Common myeloid progenitor, CD34-positive (primary cell): ENCODE measurements around the gene NFILZ.
"Not testable (repeated sequence)": the region's sequence is repeated elsewhere in the genome, so short reads cannot be mapped to it uniquely, and the experiment has no call there.

Experiments used
- CTCF ChIA-PET: fragments of 350-600 bp; sonication (Branson Sonifier 250); formaldehyde crosslinking; loops from one replicate; lab custom pipeline; 2021; ENCODE audit warnings: antibody characterized with exemption; lab: Charles Lee
- POLR2A ChIA-PET: fragments of 350-600 bp; sonication (Branson Sonifier 250); formaldehyde crosslinking; loops from one replicate; lab custom pipeline; 2021; ENCODE audit warnings: antibody characterized with exemption; lab: Charles Lee
- DNase-seq, 3 donors: peaks; one replicate each; pipeline versions ENCODE4 v3.0.0 to v3.0.0-alpha.2; 2013
- H3K27ac ChIP-seq, 2 experiments: 1 replicate in 1 of 2; 2 replicates in 1 of 2; pipeline ENCODE4 v1.7.0; 2013; ENCODE audit warnings: inconsistent platforms in 2 of 2, low read length in 2 of 2, mild to moderate bottlenecking in 2 of 2, low read depth in 1 of 2, moderate library complexity in 1 of 2; ENCODE audit not compliant: severe bottlenecking in 2 of 2, insufficient read depth in 1 of 2, poor library complexity in 1 of 2
- H3K27me3 ChIP-seq, 5 experiments: replicated peaks in 2 of 5; 1 replicate in 3 of 5; 2 replicates in 2 of 5; pipeline versions ENCODE4 v1.6.1 to v1.7.0; 2013; ENCODE audit warnings: low read length in 4 of 5, mild to moderate bottlenecking in 2 of 5, moderate library complexity in 2 of 5, inconsistent platforms in 1 of 5; ENCODE audit not compliant: insufficient read depth in 5 of 5, control insufficient read depth in 4 of 5
- H3K36me3 ChIP-seq, 4 experiments: 1 replicate in 2 of 4; 2 replicates in 2 of 4; pipeline versions ENCODE4 v1.6.1 to v1.7.0; 2013; ENCODE audit warnings: low read length in 3 of 4, control low read depth in 1 of 4, mild to moderate bottlenecking in 1 of 4; ENCODE audit not compliant: control insufficient read depth in 4 of 4, insufficient read depth in 4 of 4
- H3K4me1 ChIP-seq, 4 experiments: 1 replicate in 3 of 4; 2 replicates in 1 of 4; pipeline versions ENCODE4 v1.6.1 to v1.7.1; 2013; ENCODE audit warnings: low read length in 3 of 4, mild to moderate bottlenecking in 3 of 4, control low read depth in 1 of 4, inconsistent platforms in 1 of 4, moderate library complexity in 1 of 4; ENCODE audit not compliant: control insufficient read depth in 4 of 4, insufficient read depth in 4 of 4; ENCODE audit errors: control extremely low read depth in 1 of 4
- H3K4me3 ChIP-seq, 7 experiments: 1 replicate in 4 of 7; 2 replicates in 3 of 7; pipeline versions ENCODE4 v1.5.1 to v1.7.0; 2013; ENCODE audit warnings: mild to moderate bottlenecking in 7 of 7, low read length in 6 of 7, moderate library complexity in 6 of 7, inconsistent platforms in 2 of 7, low read depth in 2 of 7, control low read depth in 1 of 7; ENCODE audit not compliant: insufficient read depth in 4 of 7, control insufficient read depth in 1 of 7; ENCODE audit errors: extremely low read depth in 1 of 7
- H3K9me3 ChIP-seq, 5 experiments: 1 replicate in 4 of 5; 2 replicates in 1 of 5; pipeline versions ENCODE4 v1.6.1 to v1.7.1; 2013; ENCODE audit warnings: low read length in 4 of 5, mild to moderate bottlenecking in 2 of 5, inconsistent platforms in 1 of 5, low read depth in 1 of 5, moderate library complexity in 1 of 5; ENCODE audit not compliant: control insufficient read depth in 4 of 5, insufficient read depth in 2 of 5; ENCODE audit errors: control extremely low read depth in 1 of 5
- WGBS: methylation state at CpG from one replicate; pipeline ENCODE4 v1.1.5; 2013; ENCODE audit not compliant: insufficient coverage; 5-methylcytosine and 5-hydroxymethylcytosine counted together

The NFILZ gene

DNA sequence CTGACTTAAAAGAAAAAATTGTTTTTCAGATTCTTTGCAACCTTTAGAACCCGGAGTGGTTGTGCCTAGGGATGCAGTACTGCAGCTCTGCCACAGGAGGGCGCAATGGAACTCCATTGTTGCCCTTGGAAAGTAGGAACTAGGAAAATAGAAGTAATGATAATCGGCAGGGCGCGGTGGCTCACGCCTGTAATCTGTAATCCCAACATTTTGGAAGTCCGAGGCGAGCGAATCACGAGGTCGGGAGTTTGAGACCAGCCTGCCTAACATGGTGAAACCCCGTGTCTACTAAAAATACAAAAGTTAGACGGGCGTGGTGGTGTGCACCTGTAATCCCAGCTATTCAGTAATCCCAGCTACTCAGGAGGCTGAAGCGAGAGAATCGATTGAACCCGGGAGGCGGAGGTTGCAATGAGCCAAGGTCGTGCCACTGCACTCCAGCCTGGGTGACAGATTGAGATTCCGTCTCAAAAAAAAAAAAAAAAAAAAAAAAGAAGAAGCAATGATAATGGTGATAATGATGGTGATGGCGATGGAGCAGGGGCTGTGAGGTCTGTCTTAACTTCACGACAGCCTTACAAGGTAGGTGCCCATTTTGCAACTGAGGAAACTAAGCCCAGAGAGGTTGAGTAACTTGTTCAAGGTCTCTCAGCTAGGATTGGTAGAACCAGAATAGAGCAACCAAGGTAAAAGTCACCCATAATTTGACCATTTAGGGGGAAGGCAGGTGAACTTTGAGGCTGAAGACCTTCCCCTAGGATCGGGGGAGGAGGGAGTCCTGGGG is 14.4 kb upstream of the NFILZ start:
- Histone ChIP-seq H3K27me3 (no peaks in the 10 kb centered on the region), H3K4me3 (peak overlapping the region in 1 of 7 experiments; percentile 47), H3K9me3 (no peaks in the 10 kb centered on the region), H3K36me3 (no peaks in the 10 kb centered on the region), H3K27ac (no peak overlapping the region), H3K4me1 (peaks cover 0 to 13% (median 4%) of the 10 kb centered on the region in 4 experiments)
- CTCF ChIA-PET, result interaction anchor here (0.6 to 4.1 kb wide), 10 partner anchors 14 to 472 kb away, joined by 3 to 28 read pairs (median 3); partner anchors contain the start of genes MYO1F and NFILZ
- 13% methylated on average over 13 of the region's 23 CpGs for WGBS
- DNase-seq, result peak; percentile 59 to 80 (median 75)
- POLR2A ChIA-PET, result no interaction called here

DNA sequence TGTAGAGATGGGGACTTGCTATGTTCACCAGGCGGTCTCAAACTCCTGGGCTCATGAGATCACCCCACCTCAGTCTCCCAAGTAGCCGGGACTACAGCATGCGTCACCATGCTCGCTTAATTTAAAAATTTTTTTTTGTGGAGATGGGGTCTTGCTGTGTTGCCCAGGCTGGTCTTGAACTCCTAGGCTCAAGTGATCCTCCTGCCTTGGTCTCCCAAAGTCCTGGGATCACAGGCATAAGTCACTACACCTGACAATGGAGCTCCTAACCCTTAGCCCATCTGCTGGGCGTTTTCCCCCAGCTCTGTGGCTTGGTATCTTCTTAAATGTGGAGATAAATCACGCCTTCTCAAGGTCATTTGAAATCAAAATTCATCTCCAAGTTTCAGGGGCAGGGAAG is 13.6 kb upstream of the NFILZ start:
- Histone ChIP-seq H3K27me3 (no peaks in the 10 kb centered on the region), H3K4me1 (peaks cover 0 to 7% (median 1%) of the 10 kb centered on the region in 4 experiments), H3K36me3 (no peaks in the 10 kb centered on the region), H3K27ac (no peak overlapping the region), H3K4me3 (no peak overlapping the region), H3K9me3 (no peaks in the 10 kb centered on the region)
- no peak for DNase-seq
- WGBS, result no CpG with 5 or more reads among the region's 6 CpGs
- ChIA-PET CTCF (interaction anchor here (0.6 to 4.1 kb wide), 6 partner anchors 11 to 78 kb away, joined by 3 to 28 read pairs (median 4); partner anchors contain the start of gene MYO1F), POLR2A (no interaction called here)

DNA sequence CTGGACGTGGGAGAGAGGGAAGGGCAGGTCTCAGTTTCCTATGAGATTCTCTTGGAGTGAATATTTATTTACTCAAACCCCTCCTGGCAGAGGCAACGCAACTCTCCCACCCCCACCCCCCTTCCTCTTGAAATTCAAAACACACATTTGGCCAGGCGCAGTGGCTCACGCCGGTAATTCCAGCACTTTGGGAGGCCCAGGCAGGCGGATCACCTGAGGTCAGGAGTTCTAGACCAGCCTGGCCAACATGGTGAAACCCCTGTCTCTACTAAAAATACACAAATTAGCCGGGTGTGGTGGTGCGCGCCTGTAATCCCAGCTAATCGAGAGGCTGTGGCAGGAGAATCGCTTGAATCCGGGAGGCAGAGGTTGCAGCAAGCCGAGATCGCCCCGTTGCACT is 13.1 kb upstream of the NFILZ start:
- 98% methylated on average over 9 of the region's 15 CpGs for WGBS
- H3K27me3 ChIP-seq, H3K27ac ChIP-seq, H3K4me3 ChIP-seq, H3K4me1 ChIP-seq, H3K36me3 ChIP-seq, H3K9me3 ChIP-seq, DNase-seq, POLR2A ChIA-PET: not testable (repeated sequence)
- CTCF ChIA-PET, result interaction anchor here (0.9 to 1.5 kb wide), 4 partner anchors 11 to 81 kb away, joined by 3 to 6 read pairs (median 4); partner anchors contain the start of gene ACTL9

DNA sequence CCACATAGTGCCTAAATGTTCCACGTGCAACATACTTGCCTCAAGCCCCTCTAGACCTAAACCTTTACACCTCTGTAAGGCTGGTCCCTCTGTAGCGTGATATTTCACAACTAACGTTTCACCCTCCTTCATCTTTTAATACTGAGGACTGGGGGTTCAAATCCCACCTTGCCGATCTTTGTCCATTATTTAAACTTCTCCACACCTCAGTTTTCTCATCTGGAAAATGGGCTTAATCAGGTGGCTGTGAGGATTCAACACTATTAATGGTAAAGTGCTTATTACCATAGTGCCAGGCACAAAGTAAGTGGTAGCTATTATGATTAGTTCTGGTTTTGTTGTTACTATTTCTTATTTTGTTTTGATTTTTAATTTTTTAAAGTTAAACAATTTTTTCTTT is 12.4 kb upstream of the NFILZ start:
- Histone ChIP-seq H3K36me3 (no peaks in the 10 kb centered on the region), H3K4me1 (peaks cover 0 to 4% (median 0%) of the 10 kb centered on the region in 4 experiments), H3K27ac (no peak overlapping the region), H3K27me3 (no peaks in the 10 kb centered on the region), H3K9me3 (no peaks in the 10 kb centered on the region), H3K4me3 (no peak overlapping the region)
- ChIA-PET CTCF (interaction anchor here (0.9 to 1.5 kb wide), 5 partner anchors 10 to 81 kb away, joined by 3 to 6 read pairs (median 4); partner anchors contain the start of gene ACTL9), POLR2A (interaction anchor here (0.6 to 0.7 kb wide), 2 partner anchors 10 to 51 kb away, joined by 4 to 5 read pairs; no protein-coding TSS in a partner anchor)
- WGBS, result 93% methylated on average over 3 of the region's 4 CpGs
- DNase-seq, result no peak

DNA sequence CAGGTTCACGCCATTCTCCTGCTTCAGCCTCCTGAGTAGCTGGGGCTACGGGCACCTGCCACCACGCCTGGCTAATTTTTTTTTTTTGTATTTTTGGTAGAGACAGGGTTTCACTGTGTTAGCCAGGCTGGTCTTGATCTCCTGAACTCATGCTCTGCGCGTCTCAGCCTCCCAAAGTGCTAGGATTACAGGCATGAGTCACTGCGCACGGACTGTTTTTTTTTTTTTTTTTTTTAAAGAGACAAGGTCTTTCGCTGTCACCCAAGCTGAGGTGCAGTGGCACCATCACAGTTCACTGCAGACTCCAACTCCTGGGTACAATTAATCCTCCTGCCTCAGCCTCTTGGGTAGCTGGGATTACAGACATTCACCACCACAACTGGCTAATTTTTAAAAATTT is 11.7 kb upstream of the NFILZ start:
- POLR2A ChIA-PET, result interaction anchor here (0.6 to 0.7 kb wide), 3 partner anchors 10 to 1172 kb away, joined by 3 to 5 read pairs (median 4); no protein-coding TSS in a partner anchor
- no peak overlapping the region for H3K27ac ChIP-seq
- H3K4me3 ChIP-seq, result no peak overlapping the region
- no peaks in the 10 kb centered on the region for H3K27me3 ChIP-seq
- peaks cover 0 to 4% (median 0%) of the 10 kb centered on the region in 4 experiments for H3K4me1 ChIP-seq
- CTCF ChIA-PET, result interaction anchor here (1.3 to 1.5 kb wide), 3 partner anchors 24 to 76 kb away, joined by 3 to 6 read pairs (median 4); no protein-coding TSS in a partner anchor
- 100% methylated on average over 6 of the region's 8 CpGs for WGBS
- H3K36me3 ChIP-seq, result no peaks in the 10 kb centered on the region
- no peaks in the 10 kb centered on the region for H3K9me3 ChIP-seq
- no peak for DNase-seq

DNA sequence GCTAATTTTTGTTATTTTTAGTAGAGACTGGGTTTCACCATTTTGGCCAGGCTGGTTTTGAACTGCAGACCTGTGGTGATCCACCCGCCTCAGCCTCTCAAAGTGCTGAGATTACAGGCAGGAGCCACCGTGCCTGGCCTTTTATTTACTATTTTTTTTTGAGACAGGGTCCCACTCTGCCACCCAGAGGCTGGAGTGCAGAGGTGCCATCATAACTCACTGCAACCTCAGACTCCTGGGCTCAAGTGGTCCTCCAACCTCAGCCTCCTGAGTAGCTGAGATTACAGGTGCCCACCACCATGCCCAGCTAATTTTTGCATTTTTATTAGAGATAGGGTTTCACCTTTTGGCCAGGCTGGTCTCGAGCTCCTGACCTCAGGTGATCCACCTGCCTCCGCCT is 7.5 kb upstream of the NFILZ start:
- H3K4me3 ChIP-seq, POLR2A ChIA-PET, H3K9me3 ChIP-seq, H3K4me1 ChIP-seq, H3K27me3 ChIP-seq, H3K27ac ChIP-seq, H3K36me3 ChIP-seq: not testable (repeated sequence)
- CTCF ChIA-PET, result interaction anchor here (0.6 to 2.9 kb wide), 6 partner anchors 8 to 32 kb away, joined by 3 to 10 read pairs (median 4); partner anchors contain the start of gene NFILZ
- DNase-seq, result peak in 2 of 3 donors; percentile 37 to 40
- WGBS, result 63% methylated on average over 4 of the region's 4 CpGs

DNA sequence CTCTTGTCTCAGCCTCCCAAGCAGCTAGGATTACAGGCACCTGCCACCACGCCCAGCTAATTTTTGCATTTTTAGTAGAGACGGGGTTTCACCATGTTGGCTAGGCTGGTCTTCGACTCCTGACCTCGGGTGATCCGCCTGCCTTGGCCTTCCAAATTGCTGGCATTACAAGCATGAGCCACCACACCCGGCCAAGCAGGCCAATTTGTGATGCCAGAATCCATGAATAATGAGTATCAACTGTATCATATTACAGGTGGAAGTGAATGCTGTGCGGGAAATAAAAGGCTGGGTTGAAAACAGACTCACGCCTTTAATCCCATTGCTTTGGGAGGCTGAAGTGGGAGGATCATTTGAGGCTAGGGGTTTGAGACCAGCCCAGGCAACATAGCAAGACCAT is 3.6 kb upstream of the NFILZ start:
- H3K27me3 ChIP-seq, result no peaks in the 10 kb centered on the region
- no peak for DNase-seq
- no peak overlapping the region for H3K27ac ChIP-seq
- 79% methylated on average over 3 of the region's 8 CpGs for WGBS
- no peaks in the 10 kb centered on the region for H3K36me3 ChIP-seq
- H3K4me1 ChIP-seq, result no peaks in the 10 kb centered on the region
- ChIA-PET CTCF (interaction anchor here (1.2 kb wide), 1 partner anchor 15 kb away, joined by 4 read pairs; no protein-coding TSS in a partner anchor), POLR2A (no interaction called here)
- no peaks in the 10 kb centered on the region for H3K9me3 ChIP-seq
- no peak overlapping the region for H3K4me3 ChIP-seq
